Stimulated activated CD4-positive, alpha-beta T cell treated with anti-CD3 and anti-CD28 coated beads, Interleukin-12 subunit alpha, Interleukin-12 subunit beta, amount 100 ng/mL, for 4 hours (primary cell): ENCODE results near the gene TKT.

Experiments used
- DNase-seq: peaks from one replicate; pipeline ENCODE4 v3.0.0-alpha.2; 2020

Gene TKT

GRCh38 chr3:53238886-53239285 is 16.9 kb downstream of the TKT start:
- no peak for DNase-seq

GRCh38 chr3:53238051-53238850 is 17.6 kb downstream of the TKT start:
- DNase-seq = no peak

- no peak for DNase-seq
Observed at GRCh38 chr3:53236112-53236841, 19.5 kb downstream of the TKT start.

- no peak for DNase-seq
Observed at GRCh38 chr3:53235545-53235944, 20.3 kb downstream of the TKT start.

- no peak for DNase-seq
Observed at GRCh38 chr3:53234841-53235232, 21.0 kb downstream of the TKT start.

- no peak for DNase-seq
Observed at GRCh38 chr3:53234130-53234840, 21.5 kb downstream of the TKT start.

GRCh38 chr3:53232641-53233377 is 23.0 kb downstream of the TKT start:
- no peak for DNase-seq

- no peak for DNase-seq
Observed at GRCh38 chr3:53231532-53232511, 24.0 kb downstream of the TKT start.

GRCh38 chr3:53230789-53231188 is 25.0 kb downstream of the TKT start:
- no peak for DNase-seq

GRCh38 chr3:53230041-53230621 is 25.7 kb downstream of the TKT start:
- no peak for DNase-seq

GRCh38 chr3:53229606-53230005 is 26.2 kb downstream of the TKT start:
- DNase-seq = no peak

- no peak for DNase-seq
Observed at GRCh38 chr3:53229171-53229570, 26.7 kb downstream of the TKT start.

- no peak for DNase-seq
Observed at GRCh38 chr3:53227993-53228885, 27.6 kb downstream of the TKT start.

- DNase-seq = no peak
Observed at GRCh38 chr3:53226841-53227407, 28.9 kb downstream of the TKT start.

GRCh38 chr3:53226142-53226840 is 29.5 kb downstream of the TKT start:
- DNase-seq = no peak

GRCh38 chr3:53225651-53226050 is 30.2 kb downstream of the TKT start:
- DNase-seq = no peak

- DNase-seq = no peak
Observed at GRCh38 chr3:53225181-53225580, 30.6 kb downstream of the TKT start.

GRCh38 chr3:53224536-53224935 is 31.3 kb downstream of the TKT start:
- no peak for DNase-seq

GRCh38 chr3:53224026-53224425 is 31.8 kb downstream of the TKT start:
- no peak for DNase-seq
